Osteocyte (in vitro differentiated cells): ENCODE measurements around the gene ACP4. TPM values are rescaled to one million over a fixed set of nuclear protein-coding genes. Genes with fewer than 3 reads are reported as not detected.
"Not testable (repeated sequence)": the region's sequence is repeated elsewhere in the genome, so short reads cannot be mapped to it uniquely, and the experiment has no call there.

Source experiments
- DNase-seq: peaks from one replicate; pipeline ENCODE4 v3.0.0; 2021; ENCODE audit warnings: mixed read lengths; ENCODE audit not compliant: unreplicated experiment; ENCODE audit errors: extremely low spot score
- H3K27ac Mint-ChIP-seq: one replicate; pipeline ENCODE4 v1.8.0; 2021; ENCODE audit warnings: mild to moderate bottlenecking, mixed read lengths; ENCODE audit not compliant: unreplicated experiment
- H3K27me3 Mint-ChIP-seq: one replicate; pipeline ENCODE4 v1.8.0; 2021; ENCODE audit warnings: mixed read lengths; ENCODE audit not compliant: unreplicated experiment
- H3K36me3 Mint-ChIP-seq: one replicate; pipeline ENCODE4 v1.8.0; 2021; ENCODE audit warnings: mixed read lengths; ENCODE audit not compliant: unreplicated experiment
- H3K4me1 Mint-ChIP-seq: one replicate; pipeline ENCODE4 v1.8.0; 2021; ENCODE audit warnings: mixed read lengths; ENCODE audit not compliant: unreplicated experiment
- H3K4me3 Mint-ChIP-seq: one replicate; pipeline ENCODE4 v1.8.0; 2021; ENCODE audit warnings: mild to moderate bottlenecking, moderate library complexity, mixed read lengths; ENCODE audit not compliant: unreplicated experiment
- H3K9me3 Mint-ChIP-seq: one replicate; pipeline ENCODE4 v1.8.0; 2021; ENCODE audit warnings: mixed read lengths; ENCODE audit not compliant: unreplicated experiment
- CTCF ChIP-seq: fragments of 200-600 bp; sonication (generic); IDR thresholded peaks from 2 replicates; pipeline ENCODE4 v1.5.0; 2021; ENCODE audit warnings: antibody characterized with exemption, mild to moderate bottlenecking, moderate library complexity
- total RNA-seq: library from RNA; stranded (reverse); gene quantifications from 2 replicates; pipeline ENCODE4 v1.2.1, GENCODE V29; 2021

Gene ACP4
- total RNA-seq, 1 donor from 2014 or later: not detected

GRCh38 chr19:50780753-50781435, 9.3 kb upstream of the ACP4 start:
- peaks cover 47% of the 10 kb centered on the region for H3K27me3 Mint-ChIP-seq
- H3K4me1 Mint-ChIP-seq: peaks cover 18% of the 10 kb centered on the region
- no peak overlapping the region for H3K4me3 Mint-ChIP-seq
- no peak overlapping the region for H3K27ac Mint-ChIP-seq
- no peak for TF ChIP-seq CTCF
- DNase-seq: no peak
- no peaks in the 10 kb centered on the region for H3K36me3 Mint-ChIP-seq
- H3K9me3 Mint-ChIP-seq: no peaks in the 10 kb centered on the region

DNA sequence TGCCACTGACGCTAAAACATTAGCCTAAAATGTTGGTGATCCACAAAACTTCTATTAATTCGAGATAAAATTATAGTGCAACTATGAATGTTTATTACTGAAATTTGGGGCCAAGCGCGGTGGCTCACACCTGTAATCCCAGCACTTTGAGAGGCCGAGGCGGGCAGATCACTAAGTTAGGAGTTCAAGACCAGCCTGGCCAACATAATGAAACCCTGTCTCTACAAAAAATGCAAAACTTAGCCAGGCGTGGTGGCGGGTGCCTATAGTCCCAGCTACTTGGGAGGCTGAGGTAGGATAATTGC, 6.4 kb upstream of the ACP4 start:
- not testable (repeated sequence) for H3K36me3 Mint-ChIP-seq, DNase-seq

DNA sequence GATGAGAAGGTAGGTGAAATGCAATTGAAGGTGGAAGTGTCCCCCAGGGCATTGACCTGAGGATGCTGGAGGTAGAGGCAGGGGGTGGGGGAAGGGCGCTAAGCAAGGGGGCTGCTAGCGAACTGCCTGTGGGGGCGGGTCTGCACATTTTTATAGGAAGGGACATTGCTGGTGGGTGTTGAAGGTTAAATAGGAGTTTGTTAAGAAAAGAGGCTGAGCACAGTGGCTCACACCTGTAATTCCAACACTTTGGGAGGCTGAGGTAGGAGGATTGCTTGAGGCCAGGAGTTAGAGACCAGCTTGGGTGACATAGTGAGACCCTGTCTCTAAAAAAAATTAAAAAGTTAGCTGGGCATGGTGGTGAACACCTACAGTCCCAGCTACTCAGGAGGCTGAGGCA, 5.5 kb upstream of the ACP4 start:
- no peak for DNase-seq
- H3K27ac Mint-ChIP-seq: no peak overlapping the region
- H3K27me3 Mint-ChIP-seq: peaks cover 21% of the 10 kb centered on the region
- H3K4me1 Mint-ChIP-seq: peaks cover 10% of the 10 kb centered on the region
- no peaks in the 10 kb centered on the region for H3K9me3 Mint-ChIP-seq
- no peaks in the 10 kb centered on the region for H3K36me3 Mint-ChIP-seq
- no peak for TF ChIP-seq CTCF
- no peak overlapping the region for H3K4me3 Mint-ChIP-seq

More for the DNA sequence above, 6.4 kb upstream of the ACP4 start:
- peaks cover 30% of the 10 kb centered on the region for H3K27me3 Mint-ChIP-seq
- H3K4me1 Mint-ChIP-seq: peaks cover 10% of the 10 kb centered on the region
- H3K27ac Mint-ChIP-seq, H3K4me3 Mint-ChIP-seq, H3K9me3 Mint-ChIP-seq: not testable (repeated sequence)

DNA sequence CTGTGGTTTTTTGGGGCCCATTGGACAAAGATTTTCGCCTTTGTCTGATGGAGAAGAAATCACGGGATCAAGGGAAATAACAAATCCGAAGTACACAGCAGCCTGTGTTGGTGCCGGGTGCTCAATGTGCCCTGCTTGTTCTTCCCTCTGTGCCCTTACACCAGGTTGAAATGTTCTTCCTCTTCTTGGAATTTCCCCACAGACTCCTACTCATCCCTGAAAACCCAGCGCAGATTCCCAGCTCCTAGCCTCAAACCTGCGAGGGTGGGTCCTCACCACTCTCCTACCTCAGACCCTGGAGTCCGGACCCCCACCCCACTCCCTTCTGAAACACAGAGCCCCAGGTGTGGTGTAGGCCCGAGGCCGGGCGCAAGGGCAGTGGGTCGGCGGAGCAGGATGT, 4.9 kb upstream of the ACP4 start:
- Mint-ChIP-seq H3K27ac (no peak overlapping the region), H3K36me3 (no peaks in the 10 kb centered on the region), H3K27me3 (peaks cover 15% of the 10 kb centered on the region), H3K4me1 (peaks cover 10% of the 10 kb centered on the region), H3K4me3 (no peak overlapping the region), H3K9me3 (no peaks in the 10 kb centered on the region)
- no peak for TF ChIP-seq CTCF
- DNase-seq: no peak

GRCh38 chr19:50790922-50791467, 780 bp downstream of the ACP4 start:
- Mint-ChIP-seq H3K27ac (no peak overlapping the region), H3K4me3 (no peak overlapping the region)
- TF ChIP-seq CTCF: no peak

More at GRCh38 chr19:50790922-50791467, 780 bp downstream of the ACP4 start:
- Mint-ChIP-seq H3K4me1 (no peaks in the 10 kb centered on the region), H3K9me3 (no peaks in the 10 kb centered on the region), H3K27me3 (no peaks in the 10 kb centered on the region), H3K36me3 (no peaks in the 10 kb centered on the region)
- DNase-seq: no peak
